OCI-LY3 (cell line): ENCODE measurements around the gene CASK.

ENCODE experiments used
- EZH2phosphoT487 ChIP-seq: fragments of 200-600 bp; shearing (Covaris generic); IDR thresholded peaks from 2 replicates; pipeline ENCODE4 v1.6.1; 2018; ENCODE audit warnings: antibody characterized with exemption, mixed run types, low read depth
- TF ChIP-seq, protein P1 (sequence below): fragments of 200-600, 300-600 bp; sonication (generic); IDR thresholded peaks from 2 replicates; pipeline ENCODE4 v1.5.1; 2014; ENCODE audit warnings: antibody characterized with exemption, low read length, low read depth

- TF ChIP-seq, protein P1, sequence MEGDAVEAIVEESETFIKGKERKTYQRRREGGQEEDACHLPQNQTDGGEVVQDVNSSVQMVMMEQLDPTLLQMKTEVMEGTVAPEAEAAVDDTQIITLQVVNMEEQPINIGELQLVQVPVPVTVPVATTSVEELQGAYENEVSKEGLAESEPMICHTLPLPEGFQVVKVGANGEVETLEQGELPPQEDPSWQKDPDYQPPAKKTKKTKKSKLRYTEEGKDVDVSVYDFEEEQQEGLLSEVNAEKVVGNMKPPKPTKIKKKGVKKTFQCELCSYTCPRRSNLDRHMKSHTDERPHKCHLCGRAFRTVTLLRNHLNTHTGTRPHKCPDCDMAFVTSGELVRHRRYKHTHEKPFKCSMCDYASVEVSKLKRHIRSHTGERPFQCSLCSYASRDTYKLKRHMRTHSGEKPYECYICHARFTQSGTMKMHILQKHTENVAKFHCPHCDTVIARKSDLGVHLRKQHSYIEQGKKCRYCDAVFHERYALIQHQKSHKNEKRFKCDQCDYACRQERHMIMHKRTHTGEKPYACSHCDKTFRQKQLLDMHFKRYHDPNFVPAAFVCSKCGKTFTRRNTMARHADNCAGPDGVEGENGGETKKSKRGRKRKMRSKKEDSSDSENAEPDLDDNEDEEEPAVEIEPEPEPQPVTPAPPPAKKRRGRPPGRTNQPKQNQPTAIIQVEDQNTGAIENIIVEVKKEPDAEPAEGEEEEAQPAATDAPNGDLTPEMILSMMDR: no peak
- no peak for TF ChIP-seq EZH2phosphoT487
Observed at GRCh38 chrX:41667631-41668030, 255.7 kb downstream of the CASK start.
